ENCODE measurements around the gene EPHB6. TPM values are rescaled to one million over a fixed set of nuclear protein-coding genes. Genes with fewer than 3 reads are reported as not detected.

The EPHB6 gene
- polyA plus RNA-seq, 1 donor from 2014 or later = 25.3 TPM

GRCh38 chr7:142908921-142909890 lies 54.3 kb downstream of the EPHB6 start:
- Histone ChIP-seq H4K20me1 (ENCODE audit: insufficient read depth) (no peaks in the 10 kb centered on the region), H2AFZ (ENCODE audit: low read depth, low read length) (no peak overlapping the region), H3F3A (ENCODE audit: insufficient read depth, low read length, poor library complexity, severe bottlenecking) (no peaks in the 10 kb centered on the region), H3K27me3 (ENCODE audit: insufficient read depth, low read depth, low read length) (no peaks in the 10 kb centered on the region), H3K4me3 (ENCODE audit: low read length) (no peak overlapping the region), H3K9me3 (ENCODE audit: low read length) (peaks cover 5% of the 10 kb centered on the region), H3K27ac (ENCODE audit: low read length) (no peak overlapping the region), H3K79me2 (replicated peaks; ENCODE audit: insufficient read depth, low read length) (no peaks in the 10 kb centered on the region), H3K4me2 (ENCODE audit: low read length) (no peak overlapping the region), H3K36me3 (ENCODE audit: insufficient read depth, low read length) (no peaks in the 10 kb centered on the region), H3K9ac (ENCODE audit: low read length) (no peak overlapping the region), H3K9me2 (ENCODE audit: insufficient read depth, low read length) (no peaks in the 10 kb centered on the region)
- TF ChIP-seq REST (IDR thresholded peaks at IDR 0.05; ENCODE audit: borderline replicate concordance) (no peak), TAF1 (IDR thresholded peaks at IDR 0.05; ENCODE audit: low read depth) (no peak), CTCF (IDR thresholded peaks at IDR 0.05; ENCODE audit: poor library complexity, severe bottlenecking) (no peak), RAD21 (conservative IDR thresholded peaks at IDR 0.05) (no peak), EZH2 (IDR thresholded peaks at IDR 0.05; ENCODE audit: borderline replicate concordance, insufficient read depth, low read length, poor library complexity, severe bottlenecking) (no peak), POLR2AphosphoS5 (IDR thresholded peaks at IDR 0.05) (no peak), SMC3 (conservative IDR thresholded peaks at IDR 0.05; ENCODE audit: poor library complexity) (no peak), MXI1 (conservative IDR thresholded peaks at IDR 0.05; ENCODE audit: poor library complexity, severe bottlenecking) (no peak), EP300 (conservative IDR thresholded peaks at IDR 0.05; ENCODE audit: poor library complexity, severe bottlenecking) (no peak)

- H3K4me2 ChIP-seq (ENCODE audit: low read length) = no peak overlapping the region
- H3K9me2 ChIP-seq (ENCODE audit: insufficient read depth, low read length) = no peaks in the 10 kb centered on the region
- no peaks in the 10 kb centered on the region for H3F3A ChIP-seq (ENCODE audit: insufficient read depth, low read length, poor library complexity, severe bottlenecking)
- H2AFZ ChIP-seq (ENCODE audit: low read depth, low read length) = no peak overlapping the region
- H3K36me3 ChIP-seq (ENCODE audit: insufficient read depth, low read length) = no peaks in the 10 kb centered on the region
- no peaks in the 10 kb centered on the region for H3K79me2 ChIP-seq (replicated peaks; ENCODE audit: insufficient read depth, low read length)
- no peak overlapping the region for H3K4me3 ChIP-seq (ENCODE audit: low read length)
- no peak overlapping the region for H3K9ac ChIP-seq (ENCODE audit: low read length)
- H4K20me1 ChIP-seq (ENCODE audit: insufficient read depth) = no peaks in the 10 kb centered on the region
- no peaks in the 10 kb centered on the region for H3K27me3 ChIP-seq (ENCODE audit: insufficient read depth, low read depth, low read length)
- no peaks in the 10 kb centered on the region for H3K9me3 ChIP-seq (ENCODE audit: low read length)
- TF ChIP-seq RAD21 (conservative IDR thresholded peaks at IDR 0.05) (no peak), CTCF (IDR thresholded peaks at IDR 0.05; ENCODE audit: poor library complexity, severe bottlenecking) (no peak), TAF1 (IDR thresholded peaks at IDR 0.05; ENCODE audit: low read depth) (no peak), EZH2 (IDR thresholded peaks at IDR 0.05; ENCODE audit: borderline replicate concordance, insufficient read depth, low read length, poor library complexity, severe bottlenecking) (no peak), EP300 (conservative IDR thresholded peaks at IDR 0.05; ENCODE audit: poor library complexity, severe bottlenecking) (no peak), REST (IDR thresholded peaks at IDR 0.05; ENCODE audit: borderline replicate concordance) (no peak), SMC3 (conservative IDR thresholded peaks at IDR 0.05; ENCODE audit: poor library complexity) (no peak), POLR2AphosphoS5 (IDR thresholded peaks at IDR 0.05) (no peak), MXI1 (conservative IDR thresholded peaks at IDR 0.05; ENCODE audit: poor library complexity, severe bottlenecking) (no peak)
- H3K27ac ChIP-seq (ENCODE audit: low read length) = no peak overlapping the region
These were observed 55.2 kb downstream of the EPHB6 start for GRCh38 chr7:142910031-142910433.

Measured in neural cell (in vitro differentiated cells).